ENCODE data around the gene GATA1.

Gene GATA1

GRCh38 chrX:48786341-48786800 is at the start of gene GATA1:
Gene GATA1, plus strand, starts transcription at chrX:48786590. Its CDS starts 4,520 bp downstream, at chrX:48791110.
- DNase-seq = no peak
- intact Hi-C loops (cut with DNase I) = no loop called here

GRCh38 chrX:48736878-48737212 is 49.5 kb upstream of the GATA1 start:
- intact Hi-C loops (cut with DNase I) = loop anchor here (1.0 to 2.0 kb wide), 2 partner anchors 61 to 64 kb away; no protein-coding TSS in a partner anchor
- no peak for DNase-seq

GRCh38 chrX:48737213-48737938 is 49.0 kb upstream of the GATA1 start:
- intact Hi-C loops (cut with DNase I) = loop anchor here (1.0 to 2.0 kb wide), 2 partner anchors 61 to 63 kb away; no protein-coding TSS in a partner anchor

GRCh38 chrX:48737940-48738339 is 48.5 kb upstream of the GATA1 start:
- intact Hi-C loops (cut with DNase I) = loop anchor here (1.0 to 2.0 kb wide), 2 partner anchors 62 to 63 kb away; no protein-coding TSS in a partner anchor

More at GRCh38 chrX:48737213-48737938, 49.0 kb upstream of the GATA1 start:
- DNase-seq = peak; percentile 82 to 99 (median 86)

GRCh38 chrX:48741834-48742233 is 44.6 kb upstream of the GATA1 start:
- intact Hi-C loops (cut with DNase I) = no loop called here
- DNase-seq = no peak

More at GRCh38 chrX:48737940-48738339, 48.5 kb upstream of the GATA1 start:
- no peak for DNase-seq

GRCh38 chrX:48745222-48745621 is 41.2 kb upstream of the GATA1 start:
- no peak for DNase-seq
- intact Hi-C loops (cut with DNase I) = no loop called here

GRCh38 chrX:48747415-48748016 is 38.9 kb upstream of the GATA1 start:
- no peak for DNase-seq
- intact Hi-C loops (cut with DNase I) = no loop called here

- intact Hi-C loops (cut with DNase I) = no loop called here
- no peak for DNase-seq
Observed at GRCh38 chrX:48749182-48749581, 37.2 kb upstream of the GATA1 start.

GRCh38 chrX:48751343-48751742 is 35.0 kb upstream of the GATA1 start:
- intact Hi-C loops (cut with DNase I) = no loop called here
- no peak for DNase-seq

- no peak for DNase-seq
- intact Hi-C loops (cut with DNase I) = no loop called here
Observed at GRCh38 chrX:48752498-48752897, 33.9 kb upstream of the GATA1 start.

- intact Hi-C loops (cut with DNase I) = no loop called here
- DNase-seq = no peak
Observed at GRCh38 chrX:48753708-48754228, 32.6 kb upstream of the GATA1 start.

GRCh38 chrX:48754238-48754637 is 32.2 kb upstream of the GATA1 start:
- intact Hi-C loops (cut with DNase I) = no loop called here
- DNase-seq = no peak

GRCh38 chrX:48761674-48762471 is 24.5 kb upstream of the GATA1 start, which contains the start of gene GLOD5:
Gene GLOD5, plus strand, starts transcription at chrX:48761747. Its CDS starts 44 bp downstream, at chrX:48761791.
- no peak for DNase-seq
- intact Hi-C loops (cut with DNase I) = no loop called here

GRCh38 chrX:48769230-48769629 is 17.2 kb upstream of the GATA1 start:
- intact Hi-C loops (cut with DNase I) = no loop called here
- no peak for DNase-seq

GRCh38 chrX:48770296-48770695 is 16.1 kb upstream of the GATA1 start:
- intact Hi-C loops (cut with DNase I) = no loop called here
- no peak for DNase-seq

- intact Hi-C loops (cut with DNase I) = no loop called here
Observed at GRCh38 chrX:48772602-48773001, 13.8 kb upstream of the GATA1 start.

GRCh38 chrX:48776818-48777439 is 9.5 kb upstream of the GATA1 start:
- intact Hi-C loops (cut with DNase I) = no loop called here
- no peak for DNase-seq

More at GRCh38 chrX:48772602-48773001, 13.8 kb upstream of the GATA1 start:
- DNase-seq = no peak

- DNase-seq = no peak
- intact Hi-C loops (cut with DNase I) = no loop called here
Observed at GRCh38 chrX:48779399-48779798, 7.0 kb upstream of the GATA1 start.

GRCh38 chrX:48781705-48782104 is 4.7 kb upstream of the GATA1 start:
- intact Hi-C loops (cut with DNase I) = no loop called here
- DNase-seq = no peak

GRCh38 chrX:48782216-48782615 is 4.2 kb upstream of the GATA1 start:
- DNase-seq = no peak
- intact Hi-C loops (cut with DNase I) = no loop called here
